SU-DHL-6 (cell line): Measurements from ENCODE around the gene EHD4.

Experiments used
- H2AFZ ChIP-seq: fragments of 200-600 bp; sonication (generic); 2 replicates; pipeline ENCODE4 v1.6.1; 2014; ENCODE audit warnings: low read depth, mild to moderate bottlenecking, moderate library complexity, mixed read lengths, antibody characterized with exemption, low read length; ENCODE audit not compliant: severe bottlenecking
- H3F3A ChIP-seq: fragments of 200-600 bp; shearing (Covaris generic); 2 replicates; pipeline ENCODE4 v1.6.0; 2016; ENCODE audit warnings: antibody characterized with exemption, mild to moderate bottlenecking; ENCODE audit not compliant: insufficient read depth
- H3K27ac ChIP-seq: fragments of 200-600 bp; sonication (generic); 2 replicates; pipeline ENCODE4 v1.5.1; 2016; ENCODE audit warnings: low read depth, mild to moderate bottlenecking, low read length, moderate library complexity, mixed read lengths
- H3K27me3 ChIP-seq: fragments of 200-600 bp; sonication (generic), shearing (Covaris generic); 2 replicates; pipeline ENCODE4 v1.6.0; 2014; ENCODE audit warnings: mild to moderate bottlenecking, low read length
- H3K36me3 ChIP-seq: fragments of 200-600 bp; sonication (generic); 2 replicates; pipeline ENCODE4 v1.6.1; 2014; ENCODE audit warnings: mild to moderate bottlenecking, low read length, mixed read lengths
- H3K4me2 ChIP-seq: fragments of 300-600, 200-600 bp; shearing (Covaris generic), sonication (generic); 2 replicates; pipeline ENCODE4 v1.6.0; 2014; ENCODE audit warnings: low read length, low read depth, mild to moderate bottlenecking; ENCODE audit not compliant: poor library complexity, severe bottlenecking
- H3K4me3 ChIP-seq: fragments of 200-600 bp; sonication (generic); 2 replicates; pipeline ENCODE4 v1.5.1; 2014; ENCODE audit warnings: antibody characterized with exemption, low read length, mild to moderate bottlenecking, mixed read lengths; ENCODE audit not compliant: insufficient read depth, poor library complexity, severe bottlenecking
- H3K79me2 ChIP-seq: fragments of 200-600 bp; sonication (generic); 2 replicates; pipeline ENCODE4 v1.6.1; 2014; ENCODE audit warnings: mild to moderate bottlenecking, low read length, moderate library complexity; ENCODE audit not compliant: insufficient read depth
- H3K9ac ChIP-seq: fragments of 200-600 bp; sonication (generic); 2 replicates; pipeline ENCODE4 v1.7.0; 2014; ENCODE audit warnings: mild to moderate bottlenecking, low read length
- H3K9me2 ChIP-seq: fragments of 200-600 bp; sonication (generic); replicated peaks from 2 replicates; pipeline ENCODE4 v1.6.1; 2014; ENCODE audit warnings: low read length; ENCODE audit not compliant: insufficient read depth
- H3K9me3 ChIP-seq: fragments of 200-600 bp; sonication (generic); 2 replicates; pipeline ENCODE4 v1.6.1; 2014; ENCODE audit warnings: low read length, mixed read lengths; ENCODE audit not compliant: insufficient read depth
- H4K20me1 ChIP-seq: fragments of 200-600 bp; sonication (generic); 2 replicates; pipeline ENCODE4 v1.6.1; 2014; ENCODE audit warnings: low read depth, mild to moderate bottlenecking, antibody characterized with exemption, low read length, moderate library complexity, mixed read lengths
- CTCF ChIP-seq: fragments of 200-600 bp; sonication (generic); IDR thresholded peaks from one replicate; pipeline ENCODE4 v1.5.1; 2017; ENCODE audit warnings: antibody characterized with exemption, mild to moderate bottlenecking, low read length, moderate library complexity; ENCODE audit not compliant: insufficient read depth, poor library complexity, severe bottlenecking
- EZH2phosphoT487 ChIP-seq: fragments of 200-600 bp; sonication (generic), shearing (Covaris generic); conservative IDR thresholded peaks from 2 replicates; pipeline ENCODE4 v1.6.1; 2018; ENCODE audit warnings: mild to moderate bottlenecking, antibody characterized with exemption, low read length, moderate library complexity, mixed read lengths

EHD4 gene

GRCh38 chr15:41983221-41983620 lies 10.9 kb upstream of the EHD4 start:
- no peaks in the 10 kb centered on the region for H3K9me3 ChIP-seq
- H4K20me1 ChIP-seq, result no peaks in the 10 kb centered on the region
- H3K4me2 ChIP-seq, result no peak overlapping the region
- H3F3A ChIP-seq, result no peaks in the 10 kb centered on the region
- H3K27me3 ChIP-seq, result no peaks in the 10 kb centered on the region
- no peaks in the 10 kb centered on the region for H3K79me2 ChIP-seq
- no peak overlapping the region for H3K4me3 ChIP-seq
- H2AFZ ChIP-seq, result no peak overlapping the region
- no peaks in the 10 kb centered on the region for H3K9me2 ChIP-seq
- H3K27ac ChIP-seq, result no peak overlapping the region
- TF ChIP-seq CTCF (no peak), EZH2phosphoT487 (no peak)
- no peak overlapping the region for H3K9ac ChIP-seq
- no peaks in the 10 kb centered on the region for H3K36me3 ChIP-seq

DNA sequence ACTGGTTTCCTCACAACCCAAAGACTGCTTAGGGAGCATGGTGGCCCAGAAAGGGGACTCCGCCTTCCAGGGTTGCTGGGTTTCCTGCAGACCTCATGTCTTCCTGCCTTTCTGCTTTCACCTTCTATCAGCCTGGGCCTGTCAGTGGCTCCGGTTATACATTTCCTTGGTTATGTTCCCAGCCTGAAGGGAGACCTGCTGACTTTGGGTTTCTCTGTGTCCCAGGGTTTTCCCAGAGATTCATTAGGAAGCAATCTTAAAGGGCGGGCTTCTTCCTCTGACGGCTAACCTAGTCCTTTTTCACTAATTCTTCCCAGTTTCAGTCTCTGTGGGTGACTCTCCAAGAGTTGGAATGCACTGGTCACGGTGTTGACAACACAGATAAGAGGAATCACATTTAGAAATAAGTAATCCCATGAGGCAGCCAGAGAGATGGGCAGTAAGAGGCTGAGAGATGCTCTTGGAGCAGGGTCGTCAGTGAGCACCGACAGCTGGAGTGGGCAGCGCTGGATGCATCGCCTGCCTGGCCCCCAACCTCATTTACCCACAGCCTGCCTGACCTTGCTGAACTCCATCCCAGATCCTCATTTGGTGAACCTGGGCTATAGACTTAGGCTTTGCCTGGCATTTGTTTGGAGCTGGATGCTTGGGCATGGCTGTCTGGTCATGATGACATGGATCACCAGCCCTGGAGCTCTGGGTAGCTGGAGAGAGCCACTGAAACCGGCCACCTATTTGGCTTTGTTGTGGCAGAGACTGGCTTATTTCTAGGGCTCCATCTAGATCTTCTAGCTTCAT lies 10.0 kb upstream of the EHD4 start:
- Histone ChIP-seq H3K79me2 (no peaks in the 10 kb centered on the region), H4K20me1 (no peaks in the 10 kb centered on the region), H3K4me2 (no peak overlapping the region), H3K27me3 (no peaks in the 10 kb centered on the region), H3K4me3 (no peak overlapping the region), H3K36me3 (no peaks in the 10 kb centered on the region), H3K9me2 (no peaks in the 10 kb centered on the region), H2AFZ (no peak overlapping the region), H3K9ac (no peak overlapping the region), H3F3A (no peaks in the 10 kb centered on the region), H3K27ac (no peak overlapping the region), H3K9me3 (no peaks in the 10 kb centered on the region)
- TF ChIP-seq CTCF (no peak), EZH2phosphoT487 (no peak)

DNA sequence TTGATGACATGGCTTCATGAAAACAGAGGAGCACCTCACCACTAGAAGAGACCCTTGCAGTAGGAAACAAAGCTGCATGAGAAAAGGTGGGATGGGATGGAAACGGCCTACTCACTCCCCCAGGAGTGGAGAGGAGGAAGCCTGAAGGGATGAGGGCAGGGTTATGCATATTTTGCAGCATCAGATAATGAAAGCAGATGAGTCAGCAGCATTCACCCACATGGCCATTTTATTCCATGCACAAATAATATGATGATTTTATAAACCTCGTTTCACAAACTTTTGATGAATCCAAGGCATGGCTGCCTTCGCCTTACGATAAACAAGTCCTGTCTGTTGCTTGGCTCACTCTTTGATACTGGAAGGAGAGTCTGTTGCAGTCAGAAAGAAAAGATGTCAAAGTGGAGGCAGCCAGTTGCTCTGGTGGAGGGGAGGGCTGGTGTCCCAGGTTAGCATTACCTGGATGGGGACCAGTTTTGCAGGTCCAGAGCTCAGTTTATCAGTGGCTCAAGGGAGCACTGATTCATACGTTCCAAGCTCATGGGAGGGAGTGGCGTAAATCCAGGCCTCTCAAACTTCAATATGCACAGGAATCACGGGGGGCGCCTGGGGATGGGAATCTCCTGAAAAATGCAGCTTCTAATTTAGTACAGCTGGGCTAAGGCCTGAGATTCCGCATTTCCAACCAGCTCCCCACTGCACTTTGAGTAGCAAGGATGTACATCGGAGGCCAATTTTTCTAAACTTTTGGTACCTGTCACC lies 9.2 kb upstream of the EHD4 start:
- no peak overlapping the region for H3K4me2 ChIP-seq

More for the DNA sequence above, 9.2 kb upstream of the EHD4 start:
- H4K20me1 ChIP-seq, result no peaks in the 10 kb centered on the region
- H3K27me3 ChIP-seq, result no peaks in the 10 kb centered on the region
- no peaks in the 10 kb centered on the region for H3K9me2 ChIP-seq
- TF ChIP-seq EZH2phosphoT487 (no peak), CTCF (no peak)
- no peak overlapping the region for H3K9ac ChIP-seq
- H3K36me3 ChIP-seq, result no peaks in the 10 kb centered on the region
- H3K27ac ChIP-seq, result no peak overlapping the region
- no peaks in the 10 kb centered on the region for H3F3A ChIP-seq
- no peaks in the 10 kb centered on the region for H3K9me3 ChIP-seq
- no peak overlapping the region for H2AFZ ChIP-seq
- no peak overlapping the region for H3K4me3 ChIP-seq
- no peaks in the 10 kb centered on the region for H3K79me2 ChIP-seq
